Thoracic aorta (tissue), 2 donors: Measurements from ENCODE around the gene PFKFB3. TPM values are rescaled to one million over a fixed set of nuclear protein-coding genes. Genes with fewer than 3 reads are reported as not detected.

ENCODE experiments used
- ATAC-seq: fragments of 150-250 bp; one replicate; pipeline ENCODE4 v1.8.0; 2017; ENCODE audit warnings: low read depth; ENCODE audit not compliant: insufficient number of reproducible peaks, low FRiP score
- DNase-seq: peaks from one replicate; pipeline ENCODE4 v3.0.0-alpha.2; 2020; ENCODE audit warnings: low spot score
- H3K27ac ChIP-seq, 2 donors: fragments of 200-600 bp; sonication (generic); 1 replicate in 1 of 2; 2 replicates in 1 of 2; pipeline ENCODE4 v1.5.1; 2016; ENCODE audit warnings: mild to moderate bottlenecking in 2 of 2, moderate library complexity in 2 of 2
- H3K27me3 ChIP-seq: fragments of 200-600 bp; sonication (generic); replicated peaks from 2 replicates; pipeline ENCODE4 v1.6.0; 2016; ENCODE audit warnings: mild to moderate bottlenecking; ENCODE audit not compliant: insufficient read depth
- H3K36me3 ChIP-seq: fragments of 200-600 bp; sonication (generic); one replicate; pipeline ENCODE4 v1.5.1; 2016
- H3K4me1 ChIP-seq, 2 donors: fragments of 200-600 bp; sonication (generic); 1 replicate in 1 of 2; 2 replicates in 1 of 2; pipeline versions ENCODE4 v1.5.1 to v1.6.0; 2016; ENCODE audit warnings: low read depth in 2 of 2, mild to moderate bottlenecking in 1 of 2; ENCODE audit not compliant: control insufficient read depth in 1 of 2
- H3K4me3 ChIP-seq: fragments of 200-600 bp; sonication (generic); 2 replicates; pipeline ENCODE4 v1.5.1; 2016; ENCODE audit warnings: mild to moderate bottlenecking
- H3K9me3 ChIP-seq: fragments of 200-600 bp; sonication (generic); 2 replicates; pipeline ENCODE4 v1.5.1; 2016
- CTCF ChIP-seq: fragments of 200-600 bp; sonication (generic); IDR thresholded peaks from one replicate; pipeline ENCODE4 v1.5.1; 2019; ENCODE audit warnings: antibody characterized with exemption
- total RNA-seq, 2 donors: library from RNA; depleted of rRNA; stranded (reverse); fragments of >200 nt; gene quantifications; one replicate each; pipeline versions ENCODE4 v1.1.0 to v1.2.3, GENCODE V29; 2016

The PFKFB3 gene
- total RNA-seq, 2 donors from 2014 or later = 151 to 311 TPM

- Histone ChIP-seq H3K27ac (peak overlapping the region in 1 of 2 donors; percentile 47), H3K4me1 (peaks cover 21 to 36% of the 10 kb centered on the region in 2 donors), H3K9me3 (no peaks in the 10 kb centered on the region), H3K27me3 (no peaks in the 10 kb centered on the region), H3K36me3 (peaks cover 4% of the 10 kb centered on the region), H3K4me3 (no peak overlapping the region)
- DNase-seq (no peak), ATAC-seq (no peak)
- TF ChIP-seq CTCF = no peak
Measured at GRCh38 chr10:6167456-6167855, 35.3 kb upstream of the PFKFB3 start.

- Histone ChIP-seq H3K4me3 (no peak overlapping the region), H3K9me3 (no peaks in the 10 kb centered on the region), H3K27ac (no peak overlapping the region), H3K27me3 (no peaks in the 10 kb centered on the region), H3K36me3 (peaks cover 4% of the 10 kb centered on the region), H3K4me1 (peaks cover 24 to 38% of the 10 kb centered on the region in 2 donors)
- TF ChIP-seq CTCF = no peak
- DNase-seq (no peak), ATAC-seq (no peak)
Measured at GRCh38 chr10:6168084-6168483, 34.6 kb upstream of the PFKFB3 start.

- Histone ChIP-seq H3K36me3 (peaks cover 4% of the 10 kb centered on the region), H3K9me3 (no peaks in the 10 kb centered on the region), H3K4me3 (no peak overlapping the region), H3K4me1 (peaks cover 37 to 45% of the 10 kb centered on the region in 2 donors), H3K27ac (peak overlapping the region in 1 of 2 donors; percentile 16), H3K27me3 (no peaks in the 10 kb centered on the region)
- no peak for DNase-seq
- ATAC-seq = no peak
- TF ChIP-seq CTCF = no peak
Measured at GRCh38 chr10:6170638-6171037, 32.1 kb upstream of the PFKFB3 start.

- Histone ChIP-seq H3K36me3 (peaks cover under 1% of the 10 kb centered on the region), H3K4me1 (peaks cover 51 to 58% of the 10 kb centered on the region in 2 donors), H3K27ac (peak overlapping the region; percentile 86 to 91), H3K9me3 (no peaks in the 10 kb centered on the region), H3K4me3 (peak overlapping the region; percentile 49), H3K27me3 (no peaks in the 10 kb centered on the region)
- DNase-seq (peak; percentile 45), ATAC-seq (peak; percentile 16)
- no peak for TF ChIP-seq CTCF
Measured at GRCh38 chr10:6171881-6172695, 30.6 kb upstream of the PFKFB3 start.

- peaks cover 52 to 70% of the 10 kb centered on the region in 2 donors for H3K4me1 ChIP-seq
- no peak for TF ChIP-seq CTCF
- H3K36me3 ChIP-seq = no peaks in the 10 kb centered on the region
- H3K9me3 ChIP-seq = no peaks in the 10 kb centered on the region
- DNase-seq (no peak), ATAC-seq (no peak)
- H3K27me3 ChIP-seq = no peaks in the 10 kb centered on the region
- peak overlapping the region; percentile 86 to 91 for H3K27ac ChIP-seq
- H3K4me3 ChIP-seq = no peak overlapping the region
Measured at GRCh38 chr10:6173203-6173602, 29.5 kb upstream of the PFKFB3 start.
